Keratinocyte (primary cell): Measurements from ENCODE around the gene NECTIN1. TPM values are rescaled to one million over a fixed set of nuclear protein-coding genes. Genes with fewer than 3 reads are reported as not detected.

Experiments
- DNase-seq: peaks from one replicate; pipeline ENCODE4 v3.0.0-alpha.2; 2011; ENCODE audit warnings: low read depth, missing footprints, low spot score
- FAIRE-seq: peaks from 2 replicates; lab custom pipeline; 2011; peaks lifted over from hg19 to GRCh38; lab: Jason Lieb, UNC
- H2AFZ ChIP-seq: 2 replicates; pipeline ENCODE4 v1.6.0; 2012; ENCODE audit warnings: low read length, control low read depth, inconsistent platforms; ENCODE audit not compliant: control insufficient read depth
- H3K27ac ChIP-seq: 2 replicates; pipeline ENCODE4 v1.5.1; 2011; ENCODE audit warnings: low read length; ENCODE audit not compliant: control insufficient read depth, insufficient read depth
- H3K27me3 ChIP-seq: 3 replicates; pipeline ENCODE4 v1.6.0; 2011; ENCODE audit warnings: low read length; ENCODE audit not compliant: control insufficient read depth, insufficient read depth; ENCODE audit errors: extremely low read depth
- H3K36me3 ChIP-seq, 2 experiments: 2 replicates in 1 of 2; 3 replicates in 1 of 2; pipeline ENCODE4 v1.5.1; 2011; ENCODE audit warnings: low read length in 2 of 2, mild to moderate bottlenecking in 1 of 2; ENCODE audit not compliant: control insufficient read depth in 2 of 2, insufficient read depth in 2 of 2; ENCODE audit errors: extremely low read depth in 1 of 2
- H3K4me1 ChIP-seq: 3 replicates; pipeline ENCODE4 v1.5.1; 2011; ENCODE audit warnings: low read length; ENCODE audit not compliant: control insufficient read depth, insufficient read depth; ENCODE audit errors: extremely low read depth
- H3K4me2 ChIP-seq: 3 replicates; pipeline ENCODE4 v1.6.0; 2011; ENCODE audit warnings: low read depth, low read length; ENCODE audit not compliant: control insufficient read depth, insufficient read depth; ENCODE audit errors: extremely low read depth
- H3K4me3 ChIP-seq, 3 experiments: fragments of 200-600 bp in 1 of 3; sonication (generic) in 1 of 3; 2 replicates in 2 of 3; 3 replicates in 1 of 3; pipeline ENCODE4 v1.5.1; 2011 to 2016; ENCODE audit warnings: low read length in 3 of 3, mild to moderate bottlenecking in 3 of 3, control low read depth in 2 of 3, inconsistent platforms in 1 of 3, low read depth in 1 of 3, mixed read lengths in 1 of 3, mixed run types in 1 of 3, moderate library complexity in 1 of 3; ENCODE audit not compliant: control insufficient read depth in 2 of 3, insufficient read depth in 2 of 3; ENCODE audit errors: extremely low read depth in 1 of 3
- H3K79me2 ChIP-seq: 2 replicates; pipeline ENCODE4 v1.6.0; 2012; ENCODE audit warnings: low read length; ENCODE audit not compliant: control insufficient read depth, insufficient read depth
- H3K9ac ChIP-seq: 3 replicates; pipeline ENCODE4 v1.6.0; 2011; ENCODE audit warnings: low read length; ENCODE audit not compliant: control insufficient read depth, insufficient read depth; ENCODE audit errors: extremely low read depth
- H3K9me1 ChIP-seq: 3 replicates; pipeline ENCODE4 v1.6.0; 2011; ENCODE audit warnings: low read length; ENCODE audit not compliant: control insufficient read depth, insufficient read depth; ENCODE audit errors: extremely low read depth
- H3K9me3 ChIP-seq: 2 replicates; pipeline ENCODE4 v1.5.1; 2012; ENCODE audit warnings: low read depth, low read length; ENCODE audit not compliant: control insufficient read depth
- H4K20me1 ChIP-seq: 3 replicates; pipeline ENCODE4 v1.6.0; 2011; ENCODE audit warnings: low read length; ENCODE audit not compliant: control insufficient read depth, insufficient read depth; ENCODE audit errors: extremely low read depth
- CTCF ChIP-seq, 3 experiments: IDR thresholded peaks in 1 of 3; conservative IDR thresholded peaks in 1 of 3; optimal IDR thresholded peaks in 1 of 3; 2 replicates in 2 of 3; 3 replicates in 1 of 3; pipeline versions ENCODE3 to v1.5.1; 2011; ENCODE audit warnings: low read length in 3 of 3, mild to moderate bottlenecking in 3 of 3, moderate library complexity in 2 of 3, control low read depth in 1 of 3, inconsistent platforms in 1 of 3; ENCODE audit not compliant: insufficient read depth in 2 of 3; ENCODE audit errors: extremely low read depth in 1 of 3
- EZH2 ChIP-seq: IDR thresholded peaks from one replicate; pipeline ENCODE4 v1.6.1; 2012; ENCODE audit warnings: inconsistent platforms, mild to moderate bottlenecking, low read length, moderate library complexity
- dilution Hi-C: fragments of 300-500 bp; cut with MboI; formaldehyde crosslinking; loops from one replicate; pipeline ENCODE4 v1.7.0; 2020; ENCODE audit warnings: low sequenced_read_pairs; ENCODE audit not compliant: extremely low pct_ligation_motif_present
- polyA plus RNA-seq, 5 experiments: library from polyadenylated mRNA; depleted of rRNA in 3 of 5; stranded (reverse) in 3 of 5; stranded (forward) in 1 of 5; unstranded in 1 of 5; fragments of >200 nt; gene quantifications; 1 replicate in 1 of 5; 2 replicates in 3 of 5; 3 replicates in 1 of 5; pipeline versions ENCODE4 v1.2.1 to v1.2.3, GENCODE V29; 2011 to 2012; ENCODE audit warnings: missing spikeins in 2 of 5, low read depth in 1 of 5, low replicate concordance in 1 of 5

The NECTIN1 gene
- polyA plus RNA-seq, 1 donor (not counting 4 experiments of a cell fraction or from before 2014, with no cell fraction given) = 37.5 TPM

- no peak overlapping the region for H2AFZ ChIP-seq
- H3K27ac ChIP-seq = no peak overlapping the region
- TF ChIP-seq CTCF (optimal IDR thresholded peaks at IDR 0.05 in 1 of 3, IDR thresholded peaks at IDR 0.05 in 1 of 3, conservative IDR thresholded peaks at IDR 0.05 in 1 of 3; ENCODE audit: extremely low read depth in 1 of 3, insufficient read depth in 2 of 3, low read length in 3 of 3) (no peak), EZH2 (no peak)
- H3K9me3 ChIP-seq = no peaks in the 10 kb centered on the region
- no peak for DNase-seq
- peak; percentile 26 for FAIRE-seq
- H3K9ac ChIP-seq = no peak overlapping the region
- H3K36me3 ChIP-seq = no peaks in the 10 kb centered on the region
- dilution Hi-C loops = no loop called here
- H4K20me1 ChIP-seq = no peaks in the 10 kb centered on the region
- H3K79me2 ChIP-seq = no peaks in the 10 kb centered on the region
- no peaks in the 10 kb centered on the region for H3K9me1 ChIP-seq
- peaks cover 22% of the 10 kb centered on the region for H3K4me1 ChIP-seq
- no peaks in the 10 kb centered on the region for H3K27me3 ChIP-seq
- H3K4me2 ChIP-seq = no peak overlapping the region
- no peak overlapping the region for H3K4me3 ChIP-seq
Observed at GRCh38 chr11:119612814-119613213, 116.2 kb downstream of the NECTIN1 start.

GRCh38 chr11:119610836-119611426, 118.1 kb downstream of the NECTIN1 start:
- H3K36me3 ChIP-seq = no peaks in the 10 kb centered on the region
- H3K4me3 ChIP-seq = no peak overlapping the region
- H3K79me2 ChIP-seq = no peaks in the 10 kb centered on the region
- H3K27me3 ChIP-seq = no peaks in the 10 kb centered on the region
- H3K4me2 ChIP-seq = no peak overlapping the region
- no peak for TF ChIP-seq CTCF (optimal IDR thresholded peaks at IDR 0.05 in 1 of 3, IDR thresholded peaks at IDR 0.05 in 1 of 3, conservative IDR thresholded peaks at IDR 0.05 in 1 of 3; ENCODE audit: extremely low read depth in 1 of 3, insufficient read depth in 2 of 3, low read length in 3 of 3)
- TF ChIP-seq EZH2 = no peak
- no peak overlapping the region for H2AFZ ChIP-seq
- H3K9ac ChIP-seq = no peak overlapping the region
- H3K9me1 ChIP-seq = no peaks in the 10 kb centered on the region
- H4K20me1 ChIP-seq = no peaks in the 10 kb centered on the region
- H3K4me1 ChIP-seq = peaks cover 17% of the 10 kb centered on the region
- DNase-seq (no peak), FAIRE-seq (no peak)
- H3K27ac ChIP-seq = no peak overlapping the region
- dilution Hi-C loops = no loop called here
- no peaks in the 10 kb centered on the region for H3K9me3 ChIP-seq
